Rectal smooth muscle tissue (tissue), 1 donor: ENCODE data around the gene ARHGEF6.
"Not testable (repeated sequence)": the region's sequence is repeated elsewhere in the genome, so short reads cannot be mapped to it uniquely, and the experiment has no call there.

ENCODE experiments used
- H3K27ac ChIP-seq: one replicate; pipeline ENCODE4 v1.7.0; 2013; ENCODE audit warnings: low read depth, low read length, inconsistent platforms
- H3K27me3 ChIP-seq: one replicate; pipeline ENCODE4 v1.7.0; 2013; ENCODE audit warnings: low read length; ENCODE audit not compliant: control insufficient read depth, insufficient read depth
- H3K36me3 ChIP-seq: one replicate; pipeline ENCODE4 v1.7.0; 2013; ENCODE audit warnings: low read length; ENCODE audit not compliant: control insufficient read depth, insufficient read depth
- H3K4me1 ChIP-seq: one replicate; pipeline ENCODE4 v1.7.0; 2013; ENCODE audit warnings: low read length; ENCODE audit not compliant: control insufficient read depth, insufficient read depth
- H3K4me3 ChIP-seq: one replicate; pipeline ENCODE4 v1.7.0; 2013; ENCODE audit warnings: low read length
- H3K9ac ChIP-seq: one replicate; pipeline ENCODE4 v1.7.0; 2013; ENCODE audit warnings: low read length

ARHGEF6 gene

DNA sequence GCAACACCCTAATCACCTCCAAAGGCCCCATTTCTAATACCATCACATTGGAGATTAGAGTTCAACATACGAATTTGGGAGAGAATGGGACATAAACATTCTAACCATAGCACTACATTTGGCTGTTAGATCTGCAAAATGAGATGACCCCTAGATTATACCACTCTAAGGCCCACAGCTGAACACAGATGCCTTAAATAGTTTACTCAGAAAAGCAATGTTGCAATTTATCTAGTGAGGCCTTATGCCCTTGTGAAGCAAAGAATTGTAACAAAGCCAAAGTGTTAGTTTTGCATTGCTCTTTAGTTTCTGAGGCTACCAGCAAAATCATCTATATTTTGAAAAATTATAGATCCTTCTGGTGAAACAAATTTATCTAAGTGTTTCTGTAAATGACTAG, 31.6 kb upstream of the ARHGEF6 start:
- no peaks in the 10 kb centered on the region for H3K36me3 ChIP-seq
- no peak overlapping the region for H3K27ac ChIP-seq
- no peaks in the 10 kb centered on the region for H3K27me3 ChIP-seq

DNA sequence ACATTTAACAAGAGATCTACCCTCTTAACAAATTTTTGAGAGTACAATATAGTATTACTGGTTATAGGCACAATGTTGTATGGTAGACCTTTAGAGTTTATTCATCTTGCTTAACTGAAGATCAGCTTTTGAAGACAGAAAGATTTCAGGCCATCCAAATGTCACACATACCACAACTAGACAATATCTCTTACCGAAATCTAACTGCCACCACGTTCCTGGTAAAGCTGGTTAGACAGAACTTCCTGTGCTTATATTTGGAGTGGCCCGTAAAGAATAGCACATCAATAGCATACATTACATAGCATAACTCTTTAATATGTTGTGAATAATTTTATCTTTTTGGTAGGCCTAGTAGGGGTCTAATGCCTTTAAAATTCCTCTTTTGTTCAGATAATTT, 29.8 kb upstream of the ARHGEF6 start:
- H3K27ac ChIP-seq: no peak overlapping the region
- no peaks in the 10 kb centered on the region for H3K4me1 ChIP-seq
- no peaks in the 10 kb centered on the region for H3K27me3 ChIP-seq
- H3K36me3 ChIP-seq: no peaks in the 10 kb centered on the region
- H3K9ac ChIP-seq: no peak overlapping the region
- no peak overlapping the region for H3K4me3 ChIP-seq

More for the DNA sequence above, 31.6 kb upstream of the ARHGEF6 start:
- Histone ChIP-seq H3K4me3 (no peak overlapping the region), H3K4me1 (no peaks in the 10 kb centered on the region), H3K9ac (no peak overlapping the region)

DNA sequence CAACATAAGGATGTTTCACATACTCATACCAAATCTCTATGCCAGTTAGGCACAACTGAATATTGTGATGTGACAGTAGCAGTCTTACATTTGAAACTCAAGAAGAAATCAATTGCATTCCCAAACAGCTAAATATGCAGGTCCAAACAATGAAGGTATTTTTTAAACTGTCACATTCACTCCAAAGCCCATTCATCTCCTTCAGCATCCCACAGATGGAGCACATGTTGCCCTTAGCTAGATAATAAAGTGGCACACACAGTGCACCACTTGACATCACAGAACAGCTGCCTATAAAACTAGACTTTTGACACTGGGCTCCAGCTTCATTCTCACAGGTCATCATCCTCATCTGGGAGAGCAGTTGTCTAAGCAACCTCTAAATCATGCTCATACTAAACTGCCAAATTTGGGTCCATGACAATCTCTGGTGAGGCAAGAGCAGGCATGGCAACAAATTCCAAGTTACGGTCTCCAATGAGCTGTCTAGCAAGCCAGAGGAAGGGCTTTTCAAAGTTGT, 26.2 kb upstream of the ARHGEF6 start:
- Histone ChIP-seq H3K36me3 (no peaks in the 10 kb centered on the region), H3K4me1 (no peaks in the 10 kb centered on the region), H3K27me3 (no peaks in the 10 kb centered on the region), H3K9ac (no peak overlapping the region), H3K27ac (no peak overlapping the region), H3K4me3 (no peak overlapping the region)

- Histone ChIP-seq H3K27ac (no peak overlapping the region), H3K9ac (no peak overlapping the region), H3K4me3 (no peak overlapping the region), H3K4me1 (no peaks in the 10 kb centered on the region), H3K36me3 (no peaks in the 10 kb centered on the region), H3K27me3 (no peaks in the 10 kb centered on the region)
These were observed 21.8 kb upstream of the ARHGEF6 start for GRCh38 chrX:136802515-136802914.

GRCh38 chrX:136797787-136798186, 17.1 kb upstream of the ARHGEF6 start:
- Histone ChIP-seq H3K4me3 (no peak overlapping the region), H3K36me3 (no peaks in the 10 kb centered on the region), H3K9ac (no peak overlapping the region), H3K27ac (no peak overlapping the region), H3K4me1 (no peaks in the 10 kb centered on the region), H3K27me3 (no peaks in the 10 kb centered on the region)

DNA sequence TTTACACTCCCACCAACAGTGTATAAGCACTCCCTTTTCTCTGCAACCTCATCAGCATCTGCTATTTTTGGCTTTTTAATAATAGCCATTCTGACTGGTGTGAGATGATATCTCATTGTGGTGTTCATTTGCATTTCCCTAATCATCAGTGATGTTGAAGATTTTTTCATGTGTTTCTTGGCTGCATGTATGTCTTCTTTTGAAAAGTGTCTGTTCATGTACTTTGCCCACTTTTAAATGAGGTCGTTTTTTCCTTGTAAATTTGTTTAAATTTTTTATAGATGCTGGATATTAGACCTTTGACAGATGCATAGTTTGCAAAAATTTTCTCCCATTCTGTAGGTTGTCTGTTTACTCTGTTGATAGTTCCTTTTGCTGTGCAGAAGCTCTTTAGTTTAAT, 14.4 kb upstream of the ARHGEF6 start:
- H3K27me3 ChIP-seq, H3K9ac ChIP-seq, H3K27ac ChIP-seq, H3K4me1 ChIP-seq, H3K4me3 ChIP-seq, H3K36me3 ChIP-seq: not testable (repeated sequence)

GRCh38 chrX:136794660-136795059, 13.9 kb upstream of the ARHGEF6 start:
- H3K4me3 ChIP-seq, H3K27me3 ChIP-seq, H3K36me3 ChIP-seq, H3K9ac ChIP-seq, H3K27ac ChIP-seq, H3K4me1 ChIP-seq: not testable (repeated sequence)

GRCh38 chrX:136794080-136794479, 13.3 kb upstream of the ARHGEF6 start:
- no peak overlapping the region for H3K27ac ChIP-seq
- no peak overlapping the region for H3K4me3 ChIP-seq
- H3K9ac ChIP-seq: no peak overlapping the region
- H3K27me3 ChIP-seq: no peaks in the 10 kb centered on the region
- no peaks in the 10 kb centered on the region for H3K4me1 ChIP-seq
- no peaks in the 10 kb centered on the region for H3K36me3 ChIP-seq

DNA sequence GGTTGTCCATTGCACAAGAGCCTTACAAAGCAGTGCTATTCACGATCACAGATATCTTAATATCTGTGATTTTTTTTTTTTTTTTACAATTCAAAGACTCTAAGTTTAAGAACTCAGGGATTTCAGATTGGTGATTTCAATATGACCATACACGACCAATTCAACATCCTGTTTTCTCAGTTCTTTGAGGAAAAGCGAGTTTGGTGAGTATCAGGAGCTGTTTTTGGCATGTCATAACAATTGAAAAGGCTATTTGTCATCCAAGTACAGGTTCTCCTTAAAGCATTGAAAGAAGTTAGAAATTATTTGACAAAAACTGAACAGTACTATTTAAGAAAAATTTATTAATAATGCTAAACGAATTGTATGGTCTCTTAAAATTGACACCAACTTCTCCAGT, 9.1 kb upstream of the ARHGEF6 start:
- no peaks in the 10 kb centered on the region for H3K36me3 ChIP-seq
- no peak overlapping the region for H3K9ac ChIP-seq
- H3K4me1 ChIP-seq: no peaks in the 10 kb centered on the region
- no peaks in the 10 kb centered on the region for H3K27me3 ChIP-seq
- no peak overlapping the region for H3K27ac ChIP-seq
- no peak overlapping the region for H3K4me3 ChIP-seq

DNA sequence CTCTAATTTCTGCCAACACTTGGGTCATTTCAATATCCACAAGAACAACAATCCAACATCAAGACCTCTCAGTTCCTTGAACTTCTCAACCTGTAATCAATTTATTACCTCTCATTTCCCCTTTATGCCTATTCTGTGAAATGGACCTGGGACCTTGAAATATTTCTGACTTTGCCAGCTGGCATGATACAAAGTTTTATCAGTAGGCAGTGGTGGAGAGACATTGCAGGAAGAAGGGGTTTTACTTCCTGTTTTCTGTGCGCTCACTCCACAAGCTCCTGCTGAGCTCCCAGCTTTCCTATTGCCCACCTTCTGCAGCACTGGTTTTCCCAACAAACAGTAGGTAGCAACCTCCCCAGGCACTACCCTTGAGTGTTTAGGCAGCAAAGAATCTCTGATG, 3.5 kb upstream of the ARHGEF6 start:
- Histone ChIP-seq H3K27me3 (no peaks in the 10 kb centered on the region), H3K4me3 (no peak overlapping the region), H3K9ac (no peak overlapping the region), H3K27ac (no peak overlapping the region), H3K4me1 (no peaks in the 10 kb centered on the region), H3K36me3 (no peaks in the 10 kb centered on the region)

GRCh38 chrX:136783159-136783558, 2.4 kb upstream of the ARHGEF6 start:
- Histone ChIP-seq H3K4me1 (no peaks in the 10 kb centered on the region), H3K4me3 (no peak overlapping the region), H3K36me3 (no peaks in the 10 kb centered on the region), H3K9ac (no peak overlapping the region), H3K27me3 (no peaks in the 10 kb centered on the region), H3K27ac (no peak overlapping the region)

- no peaks in the 10 kb centered on the region for H3K36me3 ChIP-seq
- no peak overlapping the region for H3K27ac ChIP-seq
- H3K4me3 ChIP-seq: peak overlapping the region; percentile 7
- H3K27me3 ChIP-seq: no peaks in the 10 kb centered on the region
- H3K4me1 ChIP-seq: no peaks in the 10 kb centered on the region
- H3K9ac ChIP-seq: no peak overlapping the region
These were observed 557 bp upstream of the ARHGEF6 start for GRCh38 chrX:136781180-136781797.

DNA sequence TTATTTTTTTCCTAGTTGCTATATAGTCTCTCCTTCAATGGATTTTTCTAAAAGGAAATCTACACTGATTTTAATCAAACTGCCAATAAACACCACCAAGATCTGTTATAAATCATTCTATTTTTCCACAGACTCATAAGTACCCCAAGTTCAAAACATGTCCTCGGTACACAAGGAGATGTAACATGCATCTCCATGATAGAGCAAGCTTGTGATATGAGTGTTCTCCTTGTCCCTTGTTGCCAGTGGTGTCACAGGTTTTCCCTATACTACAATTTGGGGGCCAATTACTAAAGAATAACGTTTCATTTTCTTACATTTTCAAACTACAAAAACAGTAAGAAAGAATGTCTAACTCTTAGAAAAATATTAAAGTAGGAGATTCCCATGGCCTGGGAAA, 491 bp downstream of the ARHGEF6 start:
- Histone ChIP-seq H3K27ac (no peak overlapping the region), H3K9ac (no peak overlapping the region), H3K27me3 (no peaks in the 10 kb centered on the region), H3K36me3 (no peaks in the 10 kb centered on the region), H3K4me1 (no peaks in the 10 kb centered on the region), H3K4me3 (peak overlapping the region; percentile 34)
